IMR-90 (cell line): ENCODE results near the gene ELOVL5.

Source experiments
- CEBPB ChIP-seq: IDR thresholded peaks from 2 replicates; pipeline ENCODE4 v1.6.1; 2012; ENCODE audit warnings: low read depth, low read length, improper control_type of control experiment
- CTCF ChIP-seq: conservative IDR thresholded peaks from 2 replicates; pipeline ENCODE4 v1.5.1; 2012; ENCODE audit warnings: mild to moderate bottlenecking, low read depth, low read length, improper control_type of control experiment
- ELK1 ChIP-seq: fragments of 150-350 bp; IDR thresholded peaks from 2 replicates; pipeline ENCODE4 v1.6.1; 2016; ENCODE audit warnings: low read depth, mild to moderate bottlenecking, low read length, moderate library complexity, borderline replicate concordance
- FOS ChIP-seq: fragments of 150-350 bp; IDR thresholded peaks from 2 replicates; pipeline ENCODE4 v1.6.1; 2016; ENCODE audit warnings: low read depth, low read length
- MAFK ChIP-seq: IDR thresholded peaks from 2 replicates; pipeline ENCODE4 v1.6.1; 2012; ENCODE audit warnings: low read depth, low read length, improper control_type of control experiment
- NFE2L2 ChIP-seq: fragments of 150-350 bp; IDR thresholded peaks from 2 replicates; pipeline ENCODE4 v1.6.1; 2016; ENCODE audit warnings: low read depth, mild to moderate bottlenecking, low read length
- POLR2A ChIP-seq: IDR thresholded peaks from 2 replicates; pipeline ENCODE4 v1.6.1; 2012; ENCODE audit warnings: mild to moderate bottlenecking, low read depth, low read length
- RCOR1 ChIP-seq: IDR thresholded peaks from 2 replicates; pipeline ENCODE4 v1.6.1; 2012; ENCODE audit warnings: mild to moderate bottlenecking, low read length, improper control_type of control experiment; ENCODE audit not compliant: insufficient replicate concordance
- RFX5 ChIP-seq: IDR thresholded peaks from 2 replicates; pipeline ENCODE4 v1.8.0; 2012; ENCODE audit warnings: low read depth, mild to moderate bottlenecking, low read length, moderate library complexity
- SMC3 ChIP-seq: fragments of 150-350 bp; IDR thresholded peaks from 2 replicates; pipeline ENCODE4 v1.6.1; 2016; ENCODE audit warnings: low read depth, mild to moderate bottlenecking, antibody characterized with exemption, low read length, moderate library complexity
- USF2 ChIP-seq: fragments of 150-350 bp; IDR thresholded peaks from 2 replicates; pipeline ENCODE4 v1.6.1; 2017; ENCODE audit warnings: mild to moderate bottlenecking, antibody characterized with exemption, low read length, low read depth

DNA sequence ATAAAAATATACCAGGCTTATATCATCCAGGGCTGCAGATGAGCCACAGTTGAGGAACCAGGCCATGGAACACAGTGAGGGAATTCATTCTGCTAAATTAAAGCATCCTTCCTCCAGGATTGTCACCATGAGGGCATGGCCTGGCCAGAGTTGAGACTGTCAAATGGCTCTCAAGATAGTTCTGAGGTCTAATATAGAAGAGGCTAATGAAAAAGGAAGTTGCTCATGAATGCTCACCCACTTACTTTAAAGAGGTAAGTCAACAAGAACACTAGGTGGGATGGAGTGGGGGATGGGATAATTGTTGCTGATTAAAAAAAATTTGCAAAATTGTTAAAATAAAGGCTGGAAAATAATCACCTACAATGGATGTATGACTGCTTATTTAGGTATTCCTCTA, 128.1 kb downstream of the ELOVL5 start:
- TF ChIP-seq CEBPB (no peak), CTCF (no peak), SMC3 (no peak), POLR2A (no peak), ELK1 (no peak), FOS (no peak), USF2 (no peak), MAFK (no peak), RFX5 (no peak), RCOR1 (no peak), NFE2L2 (no peak)
